ENCODE measurements around the gene OR12D3.
"Not testable (repeated sequence)": the region's sequence is repeated elsewhere in the genome, so short reads cannot be mapped to it uniquely, and the experiment has no call there.

The OR12D3 gene

GRCh38 chr6:29375191-29375590, at the start of gene OR12D3:
Gene OR12D3 (minus strand): TSS chr6:29375291. CDS start chr6:29375287, 4 bp downstream.
- no peak for DNase-seq

- no peak for DNase-seq
Measured at GRCh38 chr6:29424575-29424974, 49.5 kb upstream of the OR12D3 start.

GRCh38 chr6:29424168-29424567, 49.1 kb upstream of the OR12D3 start:
- DNase-seq, result no peak

GRCh38 chr6:29419516-29419915, 44.4 kb upstream of the OR12D3 start:
- no peak for DNase-seq

- DNase-seq, result no peak
Measured at GRCh38 chr6:29414588-29414987, 39.5 kb upstream of the OR12D3 start, which contains the start of gene OR12D1. Gene OR12D1 (plus strand): TSS chr6:29414928.

- DNase-seq, result no peak
Measured at GRCh38 chr6:29403801-29404200, 28.7 kb upstream of the OR12D3 start.

- DNase-seq, result no peak
Measured at GRCh38 chr6:29399525-29399924, 24.4 kb upstream of the OR12D3 start.

- no peak for DNase-seq
Measured at GRCh38 chr6:29395331-29395730, 20.2 kb upstream of the OR12D3 start, which contains the start of gene OR12D2. Gene OR12D2 (plus strand): TSS chr6:29395631. CDS start chr6:29396700, 1,069 bp downstream.

GRCh38 chr6:29388533-29388932, 13.4 kb upstream of the OR12D3 start:
- DNase-seq, result no peak

GRCh38 chr6:29376003-29376402, 912 bp upstream of the OR12D3 start:
- no peak for DNase-seq

- DNase-seq, result no peak
Measured at GRCh38 chr6:29368765-29369164, 6.3 kb downstream of the OR12D3 start, which contains the start of gene OR5V1. Gene OR5V1 (minus strand): TSS chr6:29368865. CDS start chr6:29356195, 12,670 bp downstream.

GRCh38 chr6:29355603-29356002, 19.5 kb downstream of the OR12D3 start:
- DNase-seq, result no peak

- no peak for DNase-seq
Measured at GRCh38 chr6:29354980-29355379, 20.1 kb downstream of the OR12D3 start.

GRCh38 chr6:29349348-29349747, 25.7 kb downstream of the OR12D3 start:
- DNase-seq, result not testable (repeated sequence)

- no peak for DNase-seq
Measured at GRCh38 chr6:29345380-29345779, 29.7 kb downstream of the OR12D3 start.

GRCh38 chr6:29336269-29336668, 38.8 kb downstream of the OR12D3 start:
- no peak for DNase-seq

- DNase-seq, result no peak
Measured at GRCh38 chr6:29332676-29333075, 42.4 kb downstream of the OR12D3 start.

GRCh38 chr6:29325777-29326176, 49.3 kb downstream of the OR12D3 start:
- DNase-seq, result no peak

Measured in NCI-H1092 treated with DMSO at 0.1 percent for 48 hours (cell line).